AG09309 (cell line): ENCODE measurements around the gene C1orf174.

Experiments
- DNase-seq: peaks from one replicate; pipeline ENCODE4 v3.0.0-alpha.2; 2010; ENCODE audit warnings: low read depth
- H3K4me3 ChIP-seq: 2 replicates; pipeline ENCODE4 v1.5.1; 2011; ENCODE audit warnings: mild to moderate bottlenecking, low read depth, low read length, moderate library complexity; ENCODE audit not compliant: control insufficient read depth
- CTCF ChIP-seq: IDR thresholded peaks from 2 replicates; pipeline ENCODE4 v1.5.1; 2011; ENCODE audit warnings: mild to moderate bottlenecking, low read depth, low read length, inconsistent platforms; ENCODE audit not compliant: insufficient read depth, control insufficient read depth; ENCODE audit errors: missing control alignments

Gene C1orf174

DNA sequence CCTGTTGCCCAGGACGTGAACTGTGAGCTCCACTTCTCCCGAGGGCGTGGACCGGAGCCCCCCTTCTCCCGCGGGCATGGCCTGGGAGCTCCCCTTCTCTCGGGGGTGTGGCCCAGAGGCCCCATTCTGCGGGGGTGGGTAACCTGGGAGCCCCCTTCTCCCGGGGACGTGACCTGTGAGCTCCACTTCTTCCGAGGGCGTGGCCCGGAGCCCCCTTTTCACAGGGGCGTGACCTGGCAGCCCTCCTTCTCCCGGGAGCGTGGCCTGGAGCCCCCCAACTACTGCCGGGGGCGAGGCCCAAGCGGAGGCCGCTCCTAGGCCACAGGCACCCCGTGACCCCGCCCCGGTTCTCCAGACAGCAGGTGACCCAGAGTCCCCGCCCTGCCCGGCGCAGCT is 320 bp downstream of the C1orf174 start:
- DNase-seq, result no peak
- H3K4me3 ChIP-seq, result peak overlapping the region; percentile 83
- TF ChIP-seq CTCF, result peak; percentile 20

GRCh38 chr1:3898994-3899753 is 898 bp downstream of the C1orf174 start:
- DNase-seq, result no peak
- H3K4me3 ChIP-seq, result peak overlapping the region; percentile 83
- no peak for TF ChIP-seq CTCF

- H3K4me3 ChIP-seq, result no peak overlapping the region
These were observed 1.7 kb downstream of the C1orf174 start for GRCh38 chr1:3898475-3898735.

GRCh38 chr1:3896396-3897000 is 3.6 kb downstream of the C1orf174 start:
- no peak for TF ChIP-seq CTCF
- no peak overlapping the region for H3K4me3 ChIP-seq
- no peak for DNase-seq

More at GRCh38 chr1:3898475-3898735, 1.7 kb downstream of the C1orf174 start:
- TF ChIP-seq CTCF, result no peak
- no peak for DNase-seq

DNA sequence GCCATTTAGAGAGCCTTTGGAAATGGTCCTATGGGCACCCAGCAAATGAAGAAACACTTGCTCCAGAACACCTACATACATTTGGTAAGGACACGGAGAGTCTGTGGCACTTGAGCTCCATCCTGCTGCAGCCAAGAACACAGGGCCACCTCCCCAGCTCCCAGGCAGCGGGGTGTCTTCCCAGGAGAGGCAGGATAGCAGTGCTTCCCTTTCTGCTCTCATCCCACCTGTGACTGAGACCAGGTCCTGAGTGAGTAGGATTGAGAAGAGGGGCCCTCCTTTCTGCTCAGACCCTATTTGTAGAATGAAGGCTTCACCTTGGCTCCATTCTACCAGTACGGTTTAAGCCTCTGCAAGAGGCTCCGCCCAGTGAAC is 4.1 kb downstream of the C1orf174 start:
- no peak for TF ChIP-seq CTCF
- no peak for DNase-seq
- no peak overlapping the region for H3K4me3 ChIP-seq

- DNase-seq, result no peak
- no peak for TF ChIP-seq CTCF
- no peak overlapping the region for H3K4me3 ChIP-seq
These were observed 4.7 kb downstream of the C1orf174 start for GRCh38 chr1:3895279-3895950.
